ENCODE results near the gene THRB.

The THRB gene

GRCh38 chr3:24226397-24226796 lies 268.3 kb downstream of the THRB start:
- Histone ChIP-seq H3K4me3 (ENCODE audit: low read depth, low read length) (no peak overlapping the region), H3K9me3 (ENCODE audit: control insufficient read depth, insufficient read depth, low read depth, low read length) (no peaks in the 10 kb centered on the region), H3K36me3 (ENCODE audit: control insufficient read depth in 2 of 2, insufficient read depth in 1 of 2, low read length in 2 of 2) (no peaks in the 10 kb centered on the region), H3K4me1 (ENCODE audit: control insufficient read depth, insufficient read depth, low read length) (no peaks in the 10 kb centered on the region), H3K27ac (ENCODE audit: extremely low read depth, low read depth, low read length) (no peak overlapping the region)
- ChIA-PET CTCF (no interaction called here), POLR2A (no interaction called here)
- TF ChIP-seq KLF10 (tag by site-specific recombination; IDR thresholded peaks at IDR 0.05) (no peak), ZNF704 (tag by site-specific recombination; IDR thresholded peaks at IDR 0.05) (no peak), GLI4 (tag by site-specific recombination; IDR thresholded peaks at IDR 0.05) (no peak), BCL11B (tag by site-specific recombination; IDR thresholded peaks at IDR 0.05; ENCODE audit: low read depth) (no peak), ZNF837 (tag by site-specific recombination; IDR thresholded peaks at IDR 0.05) (no peak), PATZ1 (tag by site-specific recombination; IDR thresholded peaks at IDR 0.05) (no peak), ZNF560 (tag by site-specific recombination; IDR thresholded peaks at IDR 0.05; ENCODE audit: borderline replicate concordance) (no peak)

DNA sequence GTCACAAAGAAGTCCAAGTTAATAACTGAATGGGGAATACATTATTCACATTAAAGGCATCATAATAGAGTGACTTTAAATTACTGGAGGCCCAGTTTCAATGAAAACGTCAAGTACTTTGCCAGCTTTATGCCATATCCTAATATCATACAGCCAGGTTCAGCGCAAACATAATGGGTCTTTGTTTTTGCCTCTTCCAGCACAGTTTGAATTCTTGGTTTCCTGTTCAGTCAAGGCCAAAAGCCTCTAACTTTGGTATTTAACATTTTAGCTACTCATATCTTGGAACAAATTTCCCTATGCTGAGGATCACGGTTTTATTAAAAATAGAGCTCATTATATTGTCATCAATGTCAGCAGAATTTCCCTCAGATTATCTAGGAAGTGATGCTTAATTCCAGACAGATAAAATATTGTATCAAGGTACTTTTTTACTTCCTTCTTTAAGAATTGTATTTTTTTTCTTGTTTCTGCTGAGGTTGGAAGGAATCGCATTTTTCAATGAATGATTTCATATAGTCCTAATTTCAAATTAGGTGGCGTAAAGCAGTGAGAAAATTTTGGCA lies 269.2 kb downstream of the THRB start:
- H3K27ac ChIP-seq (ENCODE audit: extremely low read depth, low read depth, low read length): no peak overlapping the region
- ChIA-PET POLR2A (no interaction called here), CTCF (interaction anchor here (1.7 kb wide), 1 partner anchor 40 kb away, joined by 6 read pairs; no protein-coding TSS in a partner anchor)
- no peak overlapping the region for H3K4me3 ChIP-seq (ENCODE audit: low read depth, low read length)
- no peaks in the 10 kb centered on the region for H3K36me3 ChIP-seq (ENCODE audit: control insufficient read depth in 2 of 2, insufficient read depth in 1 of 2, low read length in 2 of 2)
- H3K9me3 ChIP-seq (ENCODE audit: control insufficient read depth, insufficient read depth, low read depth, low read length): no peaks in the 10 kb centered on the region
- H3K4me1 ChIP-seq (ENCODE audit: control insufficient read depth, insufficient read depth, low read length): no peaks in the 10 kb centered on the region
- TF ChIP-seq ZNF518A (tag by site-specific recombination; conservative IDR thresholded peaks at IDR 0.05; ENCODE audit: low read depth) (no peak), ZNF16 (tag by site-specific recombination; IDR thresholded peaks at IDR 0.05; ENCODE audit: low read depth) (no peak), SP2 (tag by site-specific recombination; IDR thresholded peaks at IDR 0.05) (no peak), ZSCAN16 (tag by site-specific recombination; IDR thresholded peaks at IDR 0.05) (no peak), ZNF23 (tag by site-specific recombination; IDR thresholded peaks at IDR 0.05; ENCODE audit: borderline replicate concordance) (no peak), KLF7 (tag by site-specific recombination; IDR thresholded peaks at IDR 0.05; ENCODE audit: borderline replicate concordance) (no peak), TRIM28 (IDR thresholded peaks at IDR 0.05; ENCODE audit: borderline replicate concordance, low read length) (no peak), ZNF600 (tag by site-specific recombination; IDR thresholded peaks at IDR 0.05) (no peak), ZNF830 (tag by site-specific recombination; IDR thresholded peaks at IDR 0.05; ENCODE audit: low read depth) (no peak), ZNF645 (tag by site-specific recombination; IDR thresholded peaks at IDR 0.05) (no peak), ZNF223 (tag by site-specific recombination; IDR thresholded peaks at IDR 0.05) (no peak), ZNF433 (tag by site-specific recombination; IDR thresholded peaks at IDR 0.05; ENCODE audit: low read depth) (no peak), ZNF629 (tag by site-specific recombination; IDR thresholded peaks at IDR 0.05) (no peak), ZNF214 (tag by site-specific recombination; IDR thresholded peaks at IDR 0.05; ENCODE audit: borderline replicate concordance) (no peak)
- TF ChIP-seq, protein P1, sequence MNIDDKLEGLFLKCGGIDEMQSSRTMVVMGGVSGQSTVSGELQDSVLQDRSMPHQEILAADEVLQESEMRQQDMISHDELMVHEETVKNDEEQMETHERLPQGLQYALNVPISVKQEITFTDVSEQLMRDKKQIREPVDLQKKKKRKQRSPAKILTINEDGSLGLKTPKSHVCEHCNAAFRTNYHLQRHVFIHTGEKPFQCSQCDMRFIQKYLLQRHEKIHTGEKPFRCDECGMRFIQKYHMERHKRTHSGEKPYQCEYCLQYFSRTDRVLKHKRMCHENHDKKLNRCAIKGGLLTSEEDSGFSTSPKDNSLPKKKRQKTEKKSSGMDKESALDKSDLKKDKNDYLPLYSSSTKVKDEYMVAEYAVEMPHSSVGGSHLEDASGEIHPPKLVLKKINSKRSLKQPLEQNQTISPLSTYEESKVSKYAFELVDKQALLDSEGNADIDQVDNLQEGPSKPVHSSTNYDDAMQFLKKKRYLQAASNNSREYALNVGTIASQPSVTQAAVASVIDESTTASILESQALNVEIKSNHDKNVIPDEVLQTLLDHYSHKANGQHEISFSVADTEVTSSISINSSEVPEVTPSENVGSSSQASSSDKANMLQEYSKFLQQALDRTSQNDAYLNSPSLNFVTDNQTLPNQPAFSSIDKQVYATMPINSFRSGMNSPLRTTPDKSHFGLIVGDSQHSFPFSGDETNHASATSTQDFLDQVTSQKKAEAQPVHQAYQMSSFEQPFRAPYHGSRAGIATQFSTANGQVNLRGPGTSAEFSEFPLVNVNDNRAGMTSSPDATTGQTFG (tag by site-specific recombination; IDR thresholded peaks at IDR 0.05; ENCODE audit: borderline replicate concordance): no peak
